H1 (cell line): ENCODE measurements around the gene CEL. TPM values are rescaled to one million over a fixed set of nuclear protein-coding genes. Genes with fewer than 3 reads are reported as not detected.

Source experiments
- CTCF ChIA-PET: fragments of 300-600 bp; sonication (Branson Sonifier 250); formaldehyde crosslinking; loops from one replicate; lab custom pipeline; 2021; ENCODE audit not compliant: partially characterized antibody; lab: Charles Lee
- POLR2A ChIA-PET: fragments of 300-600 bp; sonication (Branson Sonifier 250); formaldehyde crosslinking; loops from one replicate; lab custom pipeline; 2021; ENCODE audit warnings: inconsistent platforms; ENCODE audit not compliant: partially characterized antibody; lab: Charles Lee
- DNase-seq, 2 experiments: peaks; one replicate each; pipeline versions ENCODE4 v3.0.0 to v3.0.0-alpha.2; 2010 to 2022; ENCODE audit warnings: low spot score in 2 of 2, low read depth in 1 of 2, mixed read lengths in 1 of 2
- FAIRE-seq: peaks from 2 replicates; lab custom pipeline; 2011; peaks lifted over from hg19 to GRCh38; lab: Jason Lieb, UNC
- H2AFZ ChIP-seq: 2 replicates; pipeline ENCODE4 v1.8.1; 2012; ENCODE audit warnings: low read length, inconsistent platforms
- H2AK5ac ChIP-seq: 2 replicates; pipeline ENCODE4 v1.6.1; 2013; ENCODE audit warnings: low read depth, low read length
- H2BK120ac ChIP-seq: replicated peaks from 2 replicates; pipeline ENCODE3; 2013; ENCODE audit warnings: low read depth, low read length, inconsistent platforms
- H2BK12ac ChIP-seq: 2 replicates; pipeline ENCODE4 v1.6.1; 2013; ENCODE audit warnings: low read depth, low read length
- H2BK15ac ChIP-seq: 2 replicates; pipeline ENCODE4 v1.6.1; 2013; ENCODE audit warnings: low read length
- H2BK20ac ChIP-seq: 2 replicates; pipeline ENCODE4 v1.6.1; 2013; ENCODE audit warnings: low read length
- H2BK5ac ChIP-seq: 2 replicates; pipeline ENCODE4 v1.6.1; 2013; ENCODE audit warnings: low read depth, low read length
- H3K14ac ChIP-seq: 2 replicates; pipeline ENCODE4 v1.6.1; 2013; ENCODE audit warnings: inconsistent platforms; ENCODE audit not compliant: insufficient read length
- H3K18ac ChIP-seq: 2 replicates; pipeline ENCODE4 v1.6.1; 2013; ENCODE audit warnings: low read length; ENCODE audit errors: extremely low read depth
- H3K23ac ChIP-seq: 2 replicates; pipeline ENCODE4 v1.6.1; 2013; ENCODE audit warnings: inconsistent platforms; ENCODE audit not compliant: insufficient read length
- H3K23me2 ChIP-seq: 2 replicates; pipeline ENCODE4 v1.6.1; 2013; ENCODE audit warnings: low read depth, low read length
- H3K27ac ChIP-seq: 2 replicates; pipeline ENCODE4 v1.6.1; 2011; ENCODE audit warnings: low read depth, low read length, inconsistent platforms
- H3K27me3 ChIP-seq, 4 experiments: replicated peaks in 1 of 4; 1 replicate in 1 of 4; 2 replicates in 3 of 4; pipeline versions ENCODE4 v1.6.1 to v1.8.1; 2011 to 2013; ENCODE audit warnings: low read length in 3 of 4, mild to moderate bottlenecking in 3 of 4, inconsistent platforms in 2 of 4, mixed read lengths in 2 of 4, moderate library complexity in 1 of 4; ENCODE audit not compliant: control insufficient read depth in 3 of 4, insufficient read depth in 3 of 4; ENCODE audit errors: extremely low read depth in 1 of 4
- H3K36me3 ChIP-seq, 4 experiments: 2 replicates each; pipeline versions ENCODE4 v1.6.1 to v1.8.1; 2011 to 2013; ENCODE audit warnings: mild to moderate bottlenecking in 4 of 4, low read length in 3 of 4, moderate library complexity in 2 of 4, control low read depth in 1 of 4, inconsistent platforms in 1 of 4; ENCODE audit not compliant: insufficient read depth in 4 of 4, control insufficient read depth in 2 of 4
- H3K4ac ChIP-seq: replicated peaks from 2 replicates; pipeline ENCODE3; 2013; ENCODE audit warnings: low read length, low read depth, mixed read lengths, inconsistent platforms; ENCODE audit not compliant: insufficient read length
- H3K4me1 ChIP-seq, 4 experiments: replicated peaks in 1 of 4; 1 replicate in 1 of 4; 2 replicates in 3 of 4; pipeline versions ENCODE4 v1.6.1 to v1.8.1; 2011 to 2013; ENCODE audit warnings: low read length in 3 of 4, inconsistent platforms in 2 of 4, mixed read lengths in 1 of 4; ENCODE audit not compliant: insufficient read depth in 4 of 4, control insufficient read depth in 3 of 4
- H3K4me2 ChIP-seq, 2 experiments: 2 replicates each; pipeline versions ENCODE4 v1.6.1 to v1.8.1; 2011 to 2013; ENCODE audit warnings: low read depth in 2 of 2, low read length in 2 of 2, control low read depth in 1 of 2, inconsistent platforms in 1 of 2, mild to moderate bottlenecking in 1 of 2; ENCODE audit not compliant: insufficient read depth in 1 of 2
- H3K4me3 ChIP-seq, 4 experiments: fragments of 200-600, 300-600 bp in 1 of 4; sonication (generic), shearing (Covaris generic), sonication (Bioruptor Twin) in 1 of 4; 2 replicates each; pipeline versions ENCODE4 v1.5.1 to v1.8.1; 2011 to 2016; ENCODE audit warnings: low read length in 4 of 4, low read depth in 3 of 4, control low read depth in 2 of 4, inconsistent platforms in 2 of 4, mild to moderate bottlenecking in 2 of 4, mixed read lengths in 1 of 4, moderate library complexity in 1 of 4; ENCODE audit not compliant: insufficient read depth in 2 of 4; ENCODE audit errors: extremely low read depth in 1 of 4
- H3K56ac ChIP-seq: replicated peaks from 2 replicates; pipeline ENCODE3; 2013; ENCODE audit warnings: low read depth, mild to moderate bottlenecking, mixed read lengths, low read length, inconsistent platforms; ENCODE audit not compliant: insufficient read length
- H3K79me1 ChIP-seq: 2 replicates; pipeline ENCODE4 v1.6.1; 2013; ENCODE audit warnings: low read depth, low read length, control low read depth
- H3K79me2 ChIP-seq, 2 experiments: 2 replicates each; pipeline versions ENCODE4 v1.6.1 to v1.8.1; 2012 to 2013; ENCODE audit warnings: low read length in 2 of 2, mild to moderate bottlenecking in 2 of 2, inconsistent platforms in 1 of 2; ENCODE audit not compliant: insufficient read depth in 2 of 2, control insufficient read depth in 1 of 2
- H3K9ac ChIP-seq, 4 experiments: replicated peaks in 1 of 4; 1 replicate in 1 of 4; 2 replicates in 3 of 4; pipeline versions ENCODE4 v1.6.1 to v1.8.1; 2011 to 2013; ENCODE audit warnings: low read depth in 3 of 4, low read length in 3 of 4, control low read depth in 2 of 4, mild to moderate bottlenecking in 2 of 4, moderate library complexity in 2 of 4, inconsistent platforms in 1 of 4; ENCODE audit errors: extremely low read depth in 1 of 4
- H3K9me3 ChIP-seq, 2 experiments: 2 replicates each; pipeline versions ENCODE4 v1.6.1 to v1.8.1; 2012 to 2013; ENCODE audit warnings: mild to moderate bottlenecking in 2 of 2, moderate library complexity in 2 of 2, control low read depth in 1 of 2, inconsistent platforms in 1 of 2, low read depth in 1 of 2, low read length in 1 of 2, mixed read lengths in 1 of 2; ENCODE audit not compliant: insufficient read depth in 2 of 2
- H4K20me1 ChIP-seq, 2 experiments: replicated peaks in 1 of 2; 2 replicates each; pipeline versions ENCODE3 to v1.8.1; 2011 to 2013; ENCODE audit warnings: inconsistent platforms in 2 of 2, low read length in 2 of 2, mild to moderate bottlenecking in 1 of 2; ENCODE audit not compliant: insufficient read depth in 2 of 2, control insufficient read depth in 1 of 2
- H4K5ac ChIP-seq: 2 replicates; pipeline ENCODE4 v1.6.1; 2013; ENCODE audit warnings: low read length, low read depth, mixed read lengths, inconsistent platforms; ENCODE audit not compliant: insufficient read length
- H4K8ac ChIP-seq: 2 replicates; pipeline ENCODE4 v1.8.0; 2013; ENCODE audit warnings: mild to moderate bottlenecking, moderate library complexity, low read length, inconsistent platforms; ENCODE audit not compliant: insufficient read depth; ENCODE audit errors: extremely low read depth
- H4K91ac ChIP-seq: replicated peaks from 2 replicates; pipeline ENCODE3; 2013; ENCODE audit warnings: low read length, mixed read lengths, inconsistent platforms; ENCODE audit not compliant: insufficient read length
- CBX8 ChIP-seq: fragments of 300-800, 300-1000 bp; sonication (generic); IDR thresholded peaks from 2 replicates; pipeline ENCODE4 v1.7.1; 2016; ENCODE audit warnings: low read depth, low read length, borderline replicate concordance
- CREB1 ChIP-seq: IDR thresholded peaks from 2 replicates; pipeline ENCODE4 v1.6.1; 2012; ENCODE audit warnings: inconsistent platforms
- POU5F1 ChIP-seq: IDR thresholded peaks from 2 replicates; pipeline ENCODE4 v1.6.1; 2011; ENCODE audit warnings: low read depth, mild to moderate bottlenecking, low read length, moderate library complexity
- RAD21 ChIP-seq, 2 experiments: IDR thresholded peaks in 1 of 2; conservative IDR thresholded peaks in 1 of 2; 2 replicates each; pipeline ENCODE4 v1.6.1; 2011; ENCODE audit warnings: low read depth in 2 of 2, low read length in 2 of 2, improper control_type of control experiment in 1 of 2, inconsistent platforms in 1 of 2, mild to moderate bottlenecking in 1 of 2, moderate library complexity in 1 of 2
- RBBP5 ChIP-seq: IDR thresholded peaks from 2 replicates; pipeline ENCODE4 v1.7.1; 2012; ENCODE audit warnings: low read depth, mild to moderate bottlenecking, inconsistent platforms, low read length, moderate library complexity, borderline replicate concordance
- SIX5 ChIP-seq: IDR thresholded peaks from 2 replicates; pipeline ENCODE4 v1.6.1; 2011; ENCODE audit warnings: mild to moderate bottlenecking, low read depth, low read length
- SP1 ChIP-seq: IDR thresholded peaks from 2 replicates; pipeline ENCODE4 v1.6.1; 2011; ENCODE audit warnings: low read depth, low read length
- SP4 ChIP-seq: IDR thresholded peaks from 2 replicates; pipeline ENCODE4 v1.6.1; 2012; ENCODE audit warnings: low read length, inconsistent platforms
- TAF1 ChIP-seq: IDR thresholded peaks from 2 replicates; pipeline ENCODE4 v1.6.1; 2011; ENCODE audit warnings: mild to moderate bottlenecking, low read depth, low read length
- WGBS, 2 experiments: shearing (Covaris generic) in 1 of 2; methylation state at CpG; one replicate each; pipeline versions ENCODE4 v1.1.6 to v1.1.7; 2013 to 2015; ENCODE audit warnings: low lambda C conversion rate in 2 of 2, mixed read lengths in 2 of 2, inconsistent platforms in 1 of 2, low coverage in 1 of 2, missing lambda C conversion rate in 1 of 2; ENCODE audit not compliant: insufficient replicate concordance in 2 of 2, insufficient coverage in 1 of 2, insufficient read length in 1 of 2; ENCODE audit errors: extremely low coverage in 1 of 2, missing lambda C conversion rate in 1 of 2; 5-methylcytosine and 5-hydroxymethylcytosine counted together
- polyA plus RNA-seq, 7 experiments: library from polyadenylated mRNA; depleted of rRNA in 3 of 7; stranded (reverse) in 5 of 7; unstranded in 2 of 7; fragments of >200 nt in 5 of 7; fragments of 200-250 nt in 2 of 7; gene quantifications; 1 replicate in 5 of 7; 2 replicates in 1 of 7; 4 replicates in 1 of 7; pipeline versions ENCODE4 v1.2.1 to v1.2.3, GENCODE V29; 2011 to 2013; ENCODE audit warnings: missing spikeins in 2 of 7, mixed read lengths in 2 of 7
- total RNA-seq: library from RNA; stranded (reverse); fragmentation: NEBNext Ultra II Directional; extraction: Animal tissue kit (Norgen Biotek cat#: 25700); gene quantifications from 2 replicates; pipeline ENCODE4 v1.2.1, GENCODE V29; 2021

CEL gene
- total and polyA plus RNA-seq, 2 of the 8 experiments (the other 6 are each of a cell fraction or from before 2014, with no cell fraction given): 1.8 to 3.4 TPM

GRCh38 chr9:133067813-133068212 lies 6.0 kb downstream of the CEL start:
- ChIA-PET POLR2A (interaction anchor here (0.9 to 2.0 kb wide), 2 partner anchors 10 to 11 kb away, joined by 3 to 4 read pairs; no protein-coding TSS in a partner anchor), CTCF (interaction anchor here (1.1 to 2.5 kb wide), 7 partner anchors 13 to 121 kb away, joined by 3 to 8 read pairs (median 3); no protein-coding TSS in a partner anchor)
- Histone ChIP-seq H4K20me1 (peaks cover 0 to 1% of the 10 kb centered on the region in 2 experiments), H2BK20ac (no peak overlapping the region), H2BK15ac (no peak overlapping the region), H2BK120ac (no peak overlapping the region), H3K79me2 (no peaks in the 10 kb centered on the region), H3K9me3 (no peaks in the 10 kb centered on the region), H4K5ac (no peak overlapping the region), H3K4me3 (no peak overlapping the region), H3K4me1 (no peaks in the 10 kb centered on the region), H3K14ac (no peak overlapping the region), H3K36me3 (no peaks in the 10 kb centered on the region; a peak in 3 of 8 replicates), H3K27ac (no peak overlapping the region), H3K4me2 (no peak overlapping the region), H2BK12ac (no peak overlapping the region), H3K27me3 (no peaks in the 10 kb centered on the region), H3K23ac (no peak overlapping the region), H2BK5ac (no peak overlapping the region; the same call in 1 of the 2 replicates), H3K18ac (no peak overlapping the region), H3K23me2 (no peaks in the 10 kb centered on the region), H4K91ac (no peak overlapping the region), H2AFZ (no peak overlapping the region), H3K79me1 (no peaks in the 10 kb centered on the region), H3K4ac (no peak overlapping the region), H3K56ac (no peak overlapping the region), H2AK5ac (no peak overlapping the region), H3K9ac (no peak overlapping the region), H4K8ac (no peak overlapping the region)
- DNase-seq (no peak), FAIRE-seq (no peak)
- WGBS, 2 experiments: 88% methylated on average over 11 of the region's 11 CpGs; no CpG with 5 or more reads in 1 of the 2 experiments
- TF ChIP-seq SP1 (no peak), SP4 (no peak), TAF1 (no peak), SIX5 (no peak), RAD21 (IDR thresholded peaks at IDR 0.05 in 1 of 2, conservative IDR thresholded peaks at IDR 0.05 in 1 of 2; ENCODE audit: low read depth in 2 of 2, low read length in 2 of 2) (no peak), CBX8 (no peak), CREB1 (no peak), RBBP5 (no peak), POU5F1 (no peak)
